HG02852 (cell line): ENCODE measurements around the gene HOXB3.
"Not testable (repeated sequence)": the region's sequence is repeated elsewhere in the genome, so short reads cannot be mapped to it uniquely, and the experiment has no call there.

ENCODE experiments used
- ATAC-seq: cut with Tn5 transposase; IDR thresholded peaks from one replicate; pipeline ENCODE4 v1.9.1; 2021; ENCODE audit warnings: mild to moderate bottlenecking, moderate library complexity; ENCODE audit not compliant: unreplicated experiment

HOXB3 gene

DNA sequence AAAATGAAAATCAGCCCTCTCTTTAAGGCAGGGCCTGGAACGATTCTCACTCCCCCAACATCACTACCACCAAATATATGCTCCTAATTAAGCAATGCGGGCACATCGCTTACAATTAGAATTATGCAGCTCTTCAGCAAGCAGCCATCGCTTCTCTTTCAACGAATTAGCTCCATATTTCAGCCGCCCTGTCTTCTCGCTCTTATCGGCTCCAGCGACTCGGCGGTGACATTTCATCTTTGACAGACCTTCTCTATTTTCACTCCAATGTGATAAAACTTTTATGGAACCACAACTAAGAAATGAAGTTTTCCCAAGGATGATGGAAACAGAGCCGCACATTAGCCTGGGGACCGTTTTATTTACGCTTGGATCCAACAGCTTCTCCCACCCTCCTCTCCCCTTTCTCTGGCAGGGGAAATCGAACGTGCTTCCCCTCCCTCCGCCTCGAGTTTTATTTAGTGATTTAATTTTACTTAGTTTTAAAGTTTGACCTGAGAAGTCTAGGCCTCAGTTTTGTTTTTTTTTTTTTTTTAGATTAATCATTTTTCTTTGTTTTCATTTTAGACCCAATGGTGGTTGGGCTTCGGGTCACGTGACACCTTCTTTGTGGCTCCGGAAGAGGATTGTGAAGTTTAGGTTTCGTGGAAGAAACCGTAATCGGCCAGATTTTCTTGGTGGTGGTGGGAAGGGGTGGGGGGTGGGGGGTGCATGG lies 42.1 kb downstream of the HOXB3 start:
- no peak for ATAC-seq

- ATAC-seq: no peak
Observed at GRCh38 chr17:48546924-48547807, 42.9 kb downstream of the HOXB3 start.

GRCh38 chr17:48546137-48546923 lies 43.7 kb downstream of the HOXB3 start:
- no peak for ATAC-seq

GRCh38 chr17:48545539-48545938 lies 44.5 kb downstream of the HOXB3 start:
- no peak for ATAC-seq

DNA sequence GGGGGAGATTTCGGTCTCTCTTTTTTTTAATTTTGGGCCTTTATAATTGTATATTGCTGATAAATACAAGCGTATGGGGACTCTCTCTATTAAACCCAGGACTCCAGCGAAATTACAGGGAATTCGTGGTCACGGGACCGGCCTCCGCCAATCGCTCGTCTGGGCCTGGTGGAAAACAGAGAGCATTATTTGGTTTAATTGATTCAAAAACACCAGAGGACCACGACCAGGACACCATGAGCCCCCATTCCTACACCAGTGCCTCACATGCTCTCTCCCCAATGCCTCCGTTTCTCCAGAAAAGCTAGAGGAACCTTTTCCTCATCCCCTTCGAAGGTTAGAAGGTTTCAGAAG lies 45.0 kb downstream of the HOXB3 start, which contains the start of gene HOXB2:
TSS of gene HOXB2 (minus strand) at position 88 of the 354 bp plus-strand sequence. CDS start 198 bp downstream, outside the sequence.
- no peak for ATAC-seq

- ATAC-seq: no peak
Observed at GRCh38 chr17:48544349-48545021, 45.6 kb downstream of the HOXB3 start.

DNA sequence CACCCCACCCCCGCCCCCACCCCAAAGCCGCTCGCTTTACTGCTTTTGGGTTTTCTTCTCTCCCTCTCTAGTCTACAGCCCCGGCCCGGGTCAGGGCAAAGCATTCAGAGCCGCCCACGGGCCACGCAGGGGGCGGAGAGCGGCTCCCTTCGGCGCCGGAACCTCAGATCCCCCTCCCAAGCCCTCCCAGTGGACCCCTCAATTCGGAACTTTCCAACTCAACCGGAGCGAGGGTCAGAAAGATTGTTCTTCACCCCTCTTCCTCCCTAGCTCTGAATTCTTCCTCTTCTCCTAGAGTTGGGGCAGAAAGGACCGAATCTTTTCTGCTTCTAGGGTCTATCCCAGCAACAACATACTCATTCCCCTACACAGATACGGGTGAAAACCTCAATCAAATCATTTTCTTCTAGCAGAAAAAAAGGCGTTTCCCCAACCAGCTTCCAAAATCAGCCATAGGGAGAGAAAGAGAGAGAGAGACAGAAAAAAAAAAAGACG lies 46.1 kb downstream of the HOXB3 start:
- ATAC-seq: no peak

DNA sequence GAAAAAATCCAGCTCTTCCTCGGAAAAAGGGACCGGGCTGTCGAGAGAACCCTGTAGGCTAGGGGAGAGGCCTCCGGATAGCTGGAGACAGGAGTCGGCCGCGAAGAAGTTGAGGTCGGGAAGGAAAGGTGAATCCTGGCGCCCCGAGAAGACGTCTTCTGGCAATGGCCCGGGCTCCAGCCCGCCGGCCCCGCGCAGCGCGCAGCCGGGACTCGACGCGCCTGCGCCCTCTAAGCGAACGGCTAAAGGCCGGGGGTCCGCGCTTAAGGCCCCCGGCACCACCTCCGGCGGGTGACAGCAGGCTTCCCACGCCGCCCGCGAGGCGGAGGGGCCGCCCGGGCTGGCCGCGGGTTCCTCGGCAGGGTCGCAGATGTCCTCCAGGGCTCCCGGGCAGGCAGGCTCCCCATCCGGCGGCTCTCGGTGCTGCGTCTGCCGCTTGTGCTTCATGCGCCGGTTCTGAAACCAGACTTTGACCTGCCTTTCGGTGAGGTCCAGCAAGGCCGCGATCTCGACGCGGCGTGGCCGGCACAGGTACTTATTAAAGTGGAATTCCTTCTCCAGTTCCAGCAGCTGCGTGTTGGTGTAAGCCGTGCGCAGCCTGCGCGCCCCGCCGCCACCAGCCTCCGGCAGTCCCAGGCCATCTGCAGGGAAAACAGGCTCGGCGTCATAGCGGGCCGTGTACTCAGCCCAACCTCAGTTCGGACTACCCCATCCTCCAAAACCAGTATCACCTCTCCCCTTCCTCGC lies 46.8 kb downstream of the HOXB3 start:
- ATAC-seq: no peak

DNA sequence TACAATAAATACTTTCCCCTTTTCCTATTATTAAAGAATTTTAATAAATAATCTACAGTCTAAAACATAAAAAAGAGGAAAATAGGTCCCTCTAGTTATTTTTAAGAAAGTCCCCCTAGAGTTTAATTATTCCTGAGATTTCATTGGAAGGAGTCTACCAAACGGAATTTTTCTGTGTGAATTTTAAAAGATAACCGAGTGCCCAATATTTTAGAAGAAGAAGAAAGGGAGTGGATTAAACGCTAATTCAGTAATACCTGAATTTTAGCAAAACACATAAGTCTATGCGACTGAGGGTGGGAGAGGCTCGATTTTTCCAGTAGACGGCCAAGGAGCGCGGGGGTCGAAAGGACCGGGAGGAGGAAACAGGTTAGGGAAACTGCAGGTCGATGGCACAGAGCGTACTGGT lies 47.3 kb downstream of the HOXB3 start:
- ATAC-seq: no peak

- no peak for ATAC-seq
Observed at GRCh38 chr17:48542114-48542656, 47.9 kb downstream of the HOXB3 start.

- ATAC-seq: no peak
Observed at GRCh38 chr17:48541577-48542113, 48.4 kb downstream of the HOXB3 start.

DNA sequence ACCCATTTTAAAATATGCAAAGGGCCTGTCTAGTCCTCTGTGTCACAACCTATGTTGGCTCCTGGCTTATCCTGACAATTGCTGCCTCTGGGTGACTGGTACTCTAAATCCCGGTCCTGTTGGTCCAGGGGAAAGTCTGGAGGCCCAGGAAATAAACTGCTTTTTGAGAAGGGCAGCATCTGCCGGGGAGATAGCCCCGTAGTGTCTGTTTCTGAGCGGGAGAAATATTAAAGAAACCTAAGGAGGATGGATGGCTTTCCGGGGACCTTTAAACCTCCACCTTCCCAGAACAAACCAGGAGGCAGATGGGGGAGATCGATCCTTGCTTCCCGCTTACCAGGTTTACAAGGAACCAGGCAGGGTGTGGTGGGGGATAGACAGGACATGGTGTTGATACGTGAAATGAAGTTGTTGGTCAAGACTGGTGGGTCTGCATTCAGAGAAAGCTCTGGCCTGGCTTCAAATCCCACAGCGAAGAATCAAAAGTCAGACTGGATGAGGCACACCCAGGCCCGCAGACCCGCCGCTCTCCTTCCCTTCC lies 48.9 kb downstream of the HOXB3 start:
- ATAC-seq: no peak

- no peak for ATAC-seq
Observed at GRCh38 chr17:48540213-48540612, 49.8 kb downstream of the HOXB3 start.

DNA sequence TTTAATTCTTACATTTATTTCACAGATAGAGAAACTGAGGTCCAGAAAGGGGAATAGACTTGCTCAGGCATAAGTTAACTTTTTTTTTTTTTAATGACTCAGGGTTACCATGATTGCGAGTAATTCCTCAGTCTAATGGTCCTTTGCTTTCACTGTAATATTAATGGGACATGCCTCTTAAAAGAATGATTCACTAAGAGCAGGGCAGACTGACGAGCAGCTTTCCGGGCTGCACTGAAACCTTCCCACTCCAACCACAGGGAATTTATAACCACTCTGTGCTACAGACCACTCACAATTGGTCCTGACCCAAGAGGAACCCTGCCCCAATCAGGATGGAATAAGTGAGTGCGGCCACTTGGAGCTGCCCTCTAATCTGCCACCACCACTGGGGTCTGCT lies 50.9 kb downstream of the HOXB3 start:
- ATAC-seq: no peak

GRCh38 chr17:48537316-48537715 lies 52.7 kb downstream of the HOXB3 start:
- ATAC-seq: no peak

- not testable (repeated sequence) for ATAC-seq
Observed at GRCh38 chr17:48535793-48536559, 54.1 kb downstream of the HOXB3 start.

DNA sequence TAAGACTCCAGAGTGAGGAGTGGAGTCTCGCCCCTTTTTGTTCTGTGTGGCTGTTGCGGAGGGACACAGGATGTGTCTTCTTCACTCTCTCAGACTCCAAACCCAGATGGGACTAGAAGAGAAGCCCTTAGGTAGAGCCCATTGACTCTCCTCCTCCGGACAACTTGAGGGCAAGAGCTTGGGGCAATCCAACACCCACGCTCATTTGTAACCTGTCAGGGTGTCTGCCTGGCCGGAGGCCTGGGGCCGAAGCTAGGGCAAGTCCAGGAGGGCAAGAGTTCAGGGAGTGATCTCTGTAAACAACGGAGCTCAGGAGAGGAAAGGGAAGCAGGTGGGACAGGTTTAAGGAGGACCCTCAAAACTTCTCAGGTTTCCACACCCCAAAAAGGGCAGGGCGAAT lies 57.8 kb downstream of the HOXB3 start:
- ATAC-seq: no peak

- no peak for ATAC-seq
Observed at GRCh38 chr17:48530887-48531272, 59.2 kb downstream of the HOXB3 start, which contains the start of gene HOXB1. Gene HOXB1, minus strand, starts transcription at chr17:48531011. Its CDS starts 107 bp downstream, at chr17:48530904.
